Hepatocyte (in vitro differentiated cells): ENCODE measurements around the gene EDC3.

Source experiments
- EZH2 ChIP-seq: fragments of 200-600 bp; sonication (generic); IDR thresholded peaks from 2 replicates; pipeline ENCODE4 v1.6.1; 2016; ENCODE audit warnings: antibody characterized with exemption, mild to moderate bottlenecking, borderline replicate concordance
- EZH2phosphoT487 ChIP-seq: fragments of 200-600 bp; sonication (generic); IDR thresholded peaks from one replicate; pipeline ENCODE4 v1.6.1; 2018; ENCODE audit warnings: antibody characterized with exemption, mild to moderate bottlenecking, low read depth, moderate library complexity; ENCODE audit not compliant: unreplicated experiment, severe bottlenecking
- TF ChIP-seq, protein P1 (sequence below): fragments of 200-600 bp; sonication (generic); IDR thresholded peaks from 2 replicates; pipeline ENCODE4 v1.5.1; 2016; ENCODE audit warnings: antibody characterized with exemption, mild to moderate bottlenecking; ENCODE audit not compliant: poor library complexity

DNA sequence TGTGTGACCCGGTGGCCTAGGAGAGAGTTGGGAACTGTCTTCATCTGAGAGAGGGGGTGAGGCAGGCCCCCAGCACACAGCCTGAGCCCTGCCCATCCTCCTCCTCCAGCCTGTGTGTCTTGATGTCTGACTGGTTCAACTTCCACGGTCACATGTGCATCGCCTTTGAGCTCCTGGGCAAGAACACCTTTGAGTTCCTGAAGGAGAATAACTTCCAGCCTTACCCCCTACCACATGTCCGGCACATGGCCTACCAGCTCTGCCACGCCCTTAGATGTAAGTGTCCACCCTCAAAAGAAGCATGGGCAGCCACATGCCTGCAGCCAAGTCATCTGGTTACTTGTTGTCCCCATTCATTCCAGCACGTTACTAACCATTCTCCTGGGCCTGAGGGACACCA is 70.1 kb downstream of the EDC3 start:
- TF ChIP-seq, protein P1, sequence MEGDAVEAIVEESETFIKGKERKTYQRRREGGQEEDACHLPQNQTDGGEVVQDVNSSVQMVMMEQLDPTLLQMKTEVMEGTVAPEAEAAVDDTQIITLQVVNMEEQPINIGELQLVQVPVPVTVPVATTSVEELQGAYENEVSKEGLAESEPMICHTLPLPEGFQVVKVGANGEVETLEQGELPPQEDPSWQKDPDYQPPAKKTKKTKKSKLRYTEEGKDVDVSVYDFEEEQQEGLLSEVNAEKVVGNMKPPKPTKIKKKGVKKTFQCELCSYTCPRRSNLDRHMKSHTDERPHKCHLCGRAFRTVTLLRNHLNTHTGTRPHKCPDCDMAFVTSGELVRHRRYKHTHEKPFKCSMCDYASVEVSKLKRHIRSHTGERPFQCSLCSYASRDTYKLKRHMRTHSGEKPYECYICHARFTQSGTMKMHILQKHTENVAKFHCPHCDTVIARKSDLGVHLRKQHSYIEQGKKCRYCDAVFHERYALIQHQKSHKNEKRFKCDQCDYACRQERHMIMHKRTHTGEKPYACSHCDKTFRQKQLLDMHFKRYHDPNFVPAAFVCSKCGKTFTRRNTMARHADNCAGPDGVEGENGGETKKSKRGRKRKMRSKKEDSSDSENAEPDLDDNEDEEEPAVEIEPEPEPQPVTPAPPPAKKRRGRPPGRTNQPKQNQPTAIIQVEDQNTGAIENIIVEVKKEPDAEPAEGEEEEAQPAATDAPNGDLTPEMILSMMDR, result no peak
- TF ChIP-seq EZH2 (no peak), EZH2phosphoT487 (no peak)
